ENCODE measurements around the gene YWHAQ. TPM values are rescaled to one million over a fixed set of nuclear protein-coding genes. Genes with fewer than 3 reads are reported as not detected.
"Not testable (repeated sequence)": the region's sequence is repeated elsewhere in the genome, so short reads cannot be mapped to it uniquely, and the experiment has no call there.

Gene YWHAQ
- total RNA-seq, 1 donor from 2014 or later: 172 TPM

DNA sequence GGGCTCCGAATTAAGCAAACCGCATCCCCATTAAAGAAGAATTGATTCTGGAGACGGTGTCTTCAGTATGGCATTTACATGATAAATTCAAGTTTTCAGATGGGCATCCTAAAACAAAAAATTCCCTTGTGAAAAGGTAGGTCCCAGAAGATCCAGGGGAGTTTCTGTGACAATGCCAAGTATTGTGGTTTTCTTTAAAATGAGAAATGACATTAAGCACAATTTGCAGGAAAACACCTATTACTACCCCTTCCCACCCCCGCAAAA lies 689 bp upstream of the YWHAQ start:
- Histone ChIP-seq H3K4me1 (peaks cover 5 to 31% of the 10 kb centered on the region in 2 donors), H3K27me3 (no peaks in the 10 kb centered on the region), H3K36me3 (peaks cover 0 to 8% of the 10 kb centered on the region in 2 donors), H3K4me3 (peak overlapping the region; percentile 62 to 95), H3K9me3 (no peaks in the 10 kb centered on the region), H3K27ac (peak overlapping the region; percentile 58 to 60)
- TF ChIP-seq, protein P1, sequence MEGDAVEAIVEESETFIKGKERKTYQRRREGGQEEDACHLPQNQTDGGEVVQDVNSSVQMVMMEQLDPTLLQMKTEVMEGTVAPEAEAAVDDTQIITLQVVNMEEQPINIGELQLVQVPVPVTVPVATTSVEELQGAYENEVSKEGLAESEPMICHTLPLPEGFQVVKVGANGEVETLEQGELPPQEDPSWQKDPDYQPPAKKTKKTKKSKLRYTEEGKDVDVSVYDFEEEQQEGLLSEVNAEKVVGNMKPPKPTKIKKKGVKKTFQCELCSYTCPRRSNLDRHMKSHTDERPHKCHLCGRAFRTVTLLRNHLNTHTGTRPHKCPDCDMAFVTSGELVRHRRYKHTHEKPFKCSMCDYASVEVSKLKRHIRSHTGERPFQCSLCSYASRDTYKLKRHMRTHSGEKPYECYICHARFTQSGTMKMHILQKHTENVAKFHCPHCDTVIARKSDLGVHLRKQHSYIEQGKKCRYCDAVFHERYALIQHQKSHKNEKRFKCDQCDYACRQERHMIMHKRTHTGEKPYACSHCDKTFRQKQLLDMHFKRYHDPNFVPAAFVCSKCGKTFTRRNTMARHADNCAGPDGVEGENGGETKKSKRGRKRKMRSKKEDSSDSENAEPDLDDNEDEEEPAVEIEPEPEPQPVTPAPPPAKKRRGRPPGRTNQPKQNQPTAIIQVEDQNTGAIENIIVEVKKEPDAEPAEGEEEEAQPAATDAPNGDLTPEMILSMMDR (IDR thresholded peaks at IDR 0.05): no peak
- intact Hi-C loops (cut with DNase I): loop anchor here (1.0 to 10.0 kb wide), 9 partner anchors 23 to 817 kb away; partner anchors contain the start of genes ADAM17, CPSF3, IAH1 and ITGB1BP1
- DNase-seq (ENCODE audit: low spot score in 2 of 2): no peak

DNA sequence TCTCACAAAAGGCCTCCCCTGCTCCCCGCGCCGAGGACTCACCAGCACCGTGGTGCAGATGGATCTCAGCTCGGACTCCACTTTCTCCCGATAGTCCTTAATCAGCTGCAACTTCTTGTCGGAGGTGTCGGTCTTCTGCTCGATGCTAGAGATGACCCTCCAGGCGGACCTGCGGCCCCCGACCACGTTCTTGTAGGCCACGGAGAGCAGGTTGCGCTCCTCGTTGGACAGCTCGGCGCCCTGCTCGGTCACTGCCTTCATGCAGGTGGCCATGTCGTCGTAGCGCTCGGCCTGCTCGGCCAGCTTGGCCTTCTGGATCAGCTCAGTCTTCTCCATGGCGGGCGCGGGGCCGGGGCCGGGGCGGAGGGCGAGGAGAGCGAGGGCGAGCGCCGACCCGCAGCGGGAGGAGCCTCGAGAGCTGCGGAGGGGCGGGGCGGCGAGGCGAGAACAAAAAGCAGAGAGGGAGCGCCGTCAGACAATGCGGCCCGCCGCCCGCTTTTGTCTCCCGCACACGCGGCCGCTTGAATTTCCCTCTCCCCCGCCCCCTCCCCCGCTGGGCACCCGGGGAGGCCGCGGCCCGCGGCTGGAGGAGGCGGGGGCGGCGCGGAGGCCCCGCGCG lies 571 bp downstream of the YWHAQ start:
- H3K4me3 ChIP-seq: peak overlapping the region; percentile 79 to 95
- H3K9me3 ChIP-seq: no peaks in the 10 kb centered on the region
- H3K27ac ChIP-seq: peak overlapping the region; percentile 96 to 97
- peaks cover 0 to 8% of the 10 kb centered on the region in 2 donors for H3K36me3 ChIP-seq
- peaks cover 5 to 37% of the 10 kb centered on the region in 2 donors for H3K4me1 ChIP-seq
- TF ChIP-seq, protein P1 (IDR thresholded peaks at IDR 0.05): no peak
- no peaks in the 10 kb centered on the region for H3K27me3 ChIP-seq
- intact Hi-C loops (cut with DNase I): loop anchor here (2.0 to 10.0 kb wide), 6 partner anchors 93 to 819 kb away; partner anchors contain the start of genes CPSF3, IAH1, ITGB1BP1 and KLF11
- peak; percentile 17 to 87 for DNase-seq (ENCODE audit: low spot score in 2 of 2)

DNA sequence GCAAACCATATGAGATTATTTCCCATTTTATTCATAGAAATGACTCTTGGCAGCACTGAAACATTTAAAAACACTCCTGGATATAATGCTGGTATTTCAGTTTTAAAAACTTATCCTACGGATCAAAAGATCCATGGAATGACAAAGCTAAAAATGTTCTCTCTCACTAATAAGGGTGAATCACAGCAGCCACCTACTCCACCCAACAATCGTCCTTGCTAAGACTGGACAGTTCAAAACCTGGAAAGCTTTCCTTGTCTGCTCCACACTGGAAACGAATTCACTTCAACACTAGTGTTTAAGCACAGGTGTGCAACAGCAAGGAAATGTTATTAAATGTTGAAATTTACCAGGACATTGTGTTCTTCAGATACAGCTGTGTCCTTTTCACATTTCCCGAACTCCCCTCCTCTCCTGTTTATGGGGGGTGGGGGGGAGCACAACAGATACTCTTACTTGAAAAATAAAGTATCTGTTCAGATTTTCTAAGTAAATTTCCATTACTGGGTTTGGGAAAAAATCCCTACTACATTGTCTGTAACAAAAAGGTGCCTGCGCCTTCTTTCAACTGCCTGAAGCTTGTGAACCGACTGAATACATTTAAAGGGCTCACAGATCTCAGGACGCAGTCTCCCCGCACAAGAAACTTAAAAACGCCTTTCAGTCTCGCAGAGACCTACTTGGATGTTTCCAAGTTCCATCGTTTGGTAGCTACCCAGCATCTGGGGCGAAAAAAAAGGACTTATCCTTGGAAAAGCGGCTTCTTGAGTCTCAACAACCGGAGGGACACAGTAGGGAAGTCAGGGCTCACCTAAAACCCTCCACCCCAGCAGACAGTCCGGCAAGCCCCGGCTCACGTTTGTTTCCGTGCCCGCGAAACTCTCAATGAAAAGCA lies 1.3 kb downstream of the YWHAQ start:
- TF ChIP-seq, protein P1 (IDR thresholded peaks at IDR 0.05): no peak

DNA sequence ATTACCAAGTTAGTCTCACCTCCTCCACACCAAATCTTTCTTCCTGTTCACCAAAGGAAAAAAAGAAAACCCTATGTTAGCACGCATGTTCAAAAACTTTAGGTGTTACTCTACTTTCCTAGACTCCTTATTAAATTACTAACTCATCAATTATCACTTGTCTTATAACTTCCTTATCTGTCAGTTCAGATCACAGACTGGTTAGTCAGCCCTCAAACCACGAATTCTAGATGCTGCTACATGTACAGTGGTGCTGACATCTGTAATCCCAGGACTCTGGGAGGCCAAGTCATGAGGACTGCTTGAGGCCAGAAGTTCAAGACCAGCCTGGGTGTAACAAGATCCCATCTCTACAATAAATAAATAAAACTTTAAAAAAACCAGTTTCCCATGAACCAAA lies 3.5 kb downstream of the YWHAQ start:
- Histone ChIP-seq H3K27ac (no peak overlapping the region), H3K4me3 (peak overlapping the region; percentile 21 to 79), H3K36me3 (peaks cover 2 to 11% of the 10 kb centered on the region in 2 donors), H3K4me1 (peaks cover 5 to 37% of the 10 kb centered on the region in 2 donors), H3K27me3 (no peaks in the 10 kb centered on the region), H3K9me3 (no peaks in the 10 kb centered on the region)
- no peak for DNase-seq (ENCODE audit: low spot score in 2 of 2)
- TF ChIP-seq, protein P1 (IDR thresholded peaks at IDR 0.05): no peak
- intact Hi-C loops (cut with DNase I): no loop called here

More for the DNA sequence above, 1.3 kb downstream of the YWHAQ start:
- Histone ChIP-seq H3K4me1 (peaks cover 5 to 37% of the 10 kb centered on the region in 2 donors), H3K36me3 (peaks cover 0 to 8% of the 10 kb centered on the region in 2 donors), H3K27ac (peak overlapping the region; percentile 96 to 97), H3K27me3 (no peaks in the 10 kb centered on the region), H3K4me3 (peak overlapping the region; percentile 79 to 95), H3K9me3 (no peaks in the 10 kb centered on the region)
- intact Hi-C loops (cut with DNase I): loop anchor here (2.0 to 10.0 kb wide), 6 partner anchors 92 to 819 kb away; partner anchors contain the start of genes CPSF3, IAH1, ITGB1BP1 and KLF11
- no peak for DNase-seq (ENCODE audit: low spot score in 2 of 2)

DNA sequence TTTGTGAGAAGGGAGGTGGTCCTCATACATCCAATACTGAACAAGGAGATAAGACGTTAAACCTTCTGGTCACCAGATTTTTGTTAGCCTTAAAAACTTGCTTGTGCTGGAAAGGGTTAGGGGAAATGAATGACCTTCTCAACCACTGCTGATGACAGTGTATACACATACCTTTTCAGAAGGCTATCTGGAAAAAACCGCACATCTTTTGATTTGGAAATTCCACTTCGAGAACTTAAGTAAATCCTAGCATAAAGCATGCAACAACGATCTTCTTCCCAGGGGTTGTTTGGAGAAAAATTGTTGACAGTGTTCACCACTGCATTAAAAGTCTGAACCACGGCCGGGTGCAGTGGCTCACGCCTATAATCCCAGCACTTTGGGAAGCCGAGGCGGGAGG lies 7.6 kb downstream of the YWHAQ start:
- intact Hi-C loops (cut with DNase I): no loop called here
- peaks cover 5 to 25% of the 10 kb centered on the region in 2 donors for H3K4me1 ChIP-seq

DNA sequence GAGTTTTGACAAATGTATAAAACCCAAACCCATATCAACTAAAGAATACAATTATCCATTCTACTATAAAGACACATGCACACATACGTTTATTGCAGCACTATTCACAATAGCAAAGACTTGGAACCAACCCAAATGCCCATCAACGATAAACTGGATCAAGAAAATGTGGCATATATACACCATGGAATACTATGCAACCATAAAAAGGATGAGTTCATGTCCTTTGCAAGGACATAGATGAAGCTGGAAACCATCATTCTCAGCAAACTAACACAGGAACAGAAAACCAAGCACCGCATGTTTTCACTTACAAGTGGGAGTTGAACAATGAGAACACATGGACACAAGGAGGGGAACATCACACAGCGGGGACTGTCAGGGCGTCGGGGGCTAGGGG lies 9.1 kb downstream of the YWHAQ start:
- H3K27ac ChIP-seq; H3K27me3 ChIP-seq; intact Hi-C loops (cut with DNase I); DNase-seq (ENCODE audit: low spot score in 2 of 2); H3K9me3 ChIP-seq; H3K4me3 ChIP-seq: not testable (repeated sequence)
- Histone ChIP-seq H3K36me3 (peaks cover 3 to 15% of the 10 kb centered on the region in 2 donors), H3K4me1 (peaks cover 0 to 10% of the 10 kb centered on the region in 2 donors)

More for the DNA sequence above, 7.6 kb downstream of the YWHAQ start:
- TF ChIP-seq, protein P1 (IDR thresholded peaks at IDR 0.05): no peak
- Histone ChIP-seq H3K9me3 (no peaks in the 10 kb centered on the region), H3K36me3 (peaks cover 4 to 11% of the 10 kb centered on the region in 2 donors), H3K27me3 (no peaks in the 10 kb centered on the region), H3K4me3 (no peak overlapping the region), H3K27ac (no peak overlapping the region)
- DNase-seq (ENCODE audit: low spot score in 2 of 2): no peak

All from ascending aorta (tissue), 2 donors.